Endothelial cell of hepatic sinusoid (primary cell): ENCODE data around the gene NTRK1.

Experiments used
- in situ Hi-C: cut with HindIII; loops from 2 replicates; pipeline ENCODE4 v1.10.0; 2017; ENCODE audit warnings: low sequenced_read_pairs

Gene NTRK1

GRCh38 chr1:156876281-156876680, 15.6 kb downstream of the NTRK1 start:
- in situ Hi-C loops = no loop called here

GRCh38 chr1:156877433-156878170, 16.9 kb downstream of the NTRK1 start:
- in situ Hi-C loops = no loop called here

GRCh38 chr1:156879876-156880275, 19.2 kb downstream of the NTRK1 start:
- in situ Hi-C loops = no loop called here

GRCh38 chr1:156880473-156880872, 19.8 kb downstream of the NTRK1 start:
- in situ Hi-C loops = no loop called here

- in situ Hi-C loops = no loop called here
Observed at GRCh38 chr1:156881101-156881500, 20.4 kb downstream of the NTRK1 start.

- in situ Hi-C loops = no loop called here
Observed at GRCh38 chr1:156881663-156882062, 21.0 kb downstream of the NTRK1 start.

- in situ Hi-C loops = no loop called here
Observed at GRCh38 chr1:156882543-156882942, 21.9 kb downstream of the NTRK1 start.

GRCh38 chr1:156883919-156884318, 23.3 kb downstream of the NTRK1 start:
- in situ Hi-C loops = no loop called here

- in situ Hi-C loops = no loop called here
Observed at GRCh38 chr1:156884560-156885184, 24.0 kb downstream of the NTRK1 start.

- in situ Hi-C loops = no loop called here
Observed at GRCh38 chr1:156885314-156885713, 24.6 kb downstream of the NTRK1 start.

GRCh38 chr1:156885880-156886355, 25.3 kb downstream of the NTRK1 start:
- in situ Hi-C loops = no loop called here

- in situ Hi-C loops = no loop called here
Observed at GRCh38 chr1:156886583-156887281, 26.1 kb downstream of the NTRK1 start.

GRCh38 chr1:156887317-156887716, 26.7 kb downstream of the NTRK1 start:
- in situ Hi-C loops = no loop called here

GRCh38 chr1:156887734-156888133, 27.1 kb downstream of the NTRK1 start:
- in situ Hi-C loops = no loop called here

- in situ Hi-C loops = loop anchor here (5.0 to 10.0 kb wide), 2 partner anchors 48 to 75 kb away; no protein-coding TSS in a partner anchor
Observed at GRCh38 chr1:156889802-156890580, 29.3 kb downstream of the NTRK1 start.

GRCh38 chr1:156892190-156893047, 31.8 kb downstream of the NTRK1 start:
- in situ Hi-C loops = loop anchor here (5.0 to 10.0 kb wide), 2 partner anchors 50 to 72 kb away; no protein-coding TSS in a partner anchor

GRCh38 chr1:156893048-156893953, 32.6 kb downstream of the NTRK1 start, which contains the start of gene PEAR1:
Gene PEAR1, plus strand, starts transcription at chr1:156893718. Its CDS starts 10,209 bp downstream, at chr1:156903927.
- in situ Hi-C loops = loop anchor here (5.0 to 10.0 kb wide), 2 partner anchors 51 to 72 kb away; no protein-coding TSS in a partner anchor

GRCh38 chr1:156894001-156894400, 33.3 kb downstream of the NTRK1 start:
- in situ Hi-C loops = loop anchor here (5.0 to 10.0 kb wide), 2 partner anchors 52 to 71 kb away; no protein-coding TSS in a partner anchor
